ENCODE data around the gene SURF6.

SURF6 gene

GRCh38 chr9:133372144-133372543, 36.2 kb upstream of the SURF6 start:
- Mint-ChIP-seq H3K36me3 (peaks cover 11% of the 10 kb centered on the region), H3K27ac (peak overlapping the region; percentile 83)

GRCh38 chr9:133371261-133371711, 35.3 kb upstream of the SURF6 start:
- Mint-ChIP-seq H3K4me3 (peak overlapping the region; percentile 88), H3K36me3 (peaks cover 11% of the 10 kb centered on the region), H3K27me3 (no peaks in the 10 kb centered on the region), H3K27ac (peak overlapping the region; percentile 59), H3K4me1 (peaks cover 58% of the 10 kb centered on the region), H3K9me3 (no peaks in the 10 kb centered on the region)

More at GRCh38 chr9:133372144-133372543, 36.2 kb upstream of the SURF6 start:
- Mint-ChIP-seq H3K4me1 (peaks cover 58% of the 10 kb centered on the region), H3K4me3 (peak overlapping the region; percentile 88), H3K27me3 (no peaks in the 10 kb centered on the region), H3K9me3 (no peaks in the 10 kb centered on the region)

DNA sequence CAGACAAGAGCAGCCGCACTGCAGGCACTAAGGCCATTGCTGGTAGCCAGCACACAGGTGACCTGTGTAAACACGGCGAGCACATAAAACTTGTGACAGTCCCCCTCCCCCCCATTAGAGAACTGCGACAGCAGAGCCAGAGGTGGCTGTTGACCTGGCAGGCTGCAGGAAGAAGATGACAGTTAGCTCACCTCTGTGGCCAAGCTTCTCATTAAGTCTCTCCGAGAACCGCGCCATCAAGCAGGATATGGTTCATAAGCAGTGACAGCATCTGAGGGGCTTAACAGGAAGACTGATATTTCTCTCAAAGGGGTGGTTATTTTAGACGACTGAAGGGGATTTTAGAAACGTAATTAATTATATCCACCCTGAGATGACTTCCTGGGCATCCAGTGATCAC, 34.7 kb upstream of the SURF6 start:
- H3K36me3 Mint-ChIP-seq = peaks cover 15% of the 10 kb centered on the region

DNA sequence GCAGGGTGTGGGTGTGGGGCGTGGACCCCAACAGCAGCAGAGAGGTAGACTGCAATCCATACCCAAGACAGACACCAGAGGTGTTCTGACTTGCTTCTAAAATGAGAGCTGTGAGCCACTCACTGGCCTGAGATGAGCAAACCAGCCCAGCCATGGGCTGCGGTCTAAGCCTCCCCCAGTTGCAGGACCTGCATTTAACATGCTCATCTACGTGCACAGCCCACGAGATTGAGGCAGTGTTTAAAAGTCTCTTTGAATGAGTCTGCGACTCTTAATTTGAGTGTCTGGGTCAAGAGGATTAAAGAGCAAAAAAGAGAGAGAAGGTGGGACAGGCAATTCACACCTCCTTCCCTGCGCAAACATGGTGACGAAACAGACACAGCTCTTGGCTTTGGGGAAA, 33.9 kb upstream of the SURF6 start:
- peak overlapping the region; percentile 87 for H3K27ac Mint-ChIP-seq
- H3K9me3 Mint-ChIP-seq = no peaks in the 10 kb centered on the region
- H3K27me3 Mint-ChIP-seq = no peaks in the 10 kb centered on the region
- H3K4me1 Mint-ChIP-seq = peaks cover 62% of the 10 kb centered on the region
- peak overlapping the region; percentile 88 for H3K4me3 Mint-ChIP-seq
- H3K36me3 Mint-ChIP-seq = peaks cover 15% of the 10 kb centered on the region

More for the DNA sequence above, 34.7 kb upstream of the SURF6 start:
- no peaks in the 10 kb centered on the region for H3K27me3 Mint-ChIP-seq
- peak overlapping the region; percentile 88 for H3K4me3 Mint-ChIP-seq
- H3K4me1 Mint-ChIP-seq = peaks cover 64% of the 10 kb centered on the region
- peak overlapping the region; percentile 59 for H3K27ac Mint-ChIP-seq
- no peaks in the 10 kb centered on the region for H3K9me3 Mint-ChIP-seq

- Mint-ChIP-seq H3K27ac (peak overlapping the region; percentile 62), H3K4me1 (peaks cover 57% of the 10 kb centered on the region), H3K4me3 (peak overlapping the region; percentile 88), H3K27me3 (no peaks in the 10 kb centered on the region), H3K9me3 (no peaks in the 10 kb centered on the region), H3K36me3 (peaks cover 12% of the 10 kb centered on the region)
Measured at GRCh38 chr9:133369422-133369821, 33.4 kb upstream of the SURF6 start.

- Mint-ChIP-seq H3K4me3 (peak overlapping the region; percentile 88), H3K4me1 (peaks cover 64% of the 10 kb centered on the region), H3K36me3 (peaks cover 16% of the 10 kb centered on the region), H3K27me3 (no peaks in the 10 kb centered on the region), H3K27ac (peak overlapping the region; percentile 82), H3K9me3 (no peaks in the 10 kb centered on the region)
Measured at GRCh38 chr9:133368249-133368881, 32.4 kb upstream of the SURF6 start.

- peaks cover 18% of the 10 kb centered on the region for H3K36me3 Mint-ChIP-seq
- H3K4me1 Mint-ChIP-seq = peaks cover 64% of the 10 kb centered on the region
- H3K9me3 Mint-ChIP-seq = no peaks in the 10 kb centered on the region
- no peak overlapping the region for H3K4me3 Mint-ChIP-seq
- H3K27ac Mint-ChIP-seq = no peak overlapping the region
- H3K27me3 Mint-ChIP-seq = no peaks in the 10 kb centered on the region
Measured at GRCh38 chr9:133367778-133368177, 31.8 kb upstream of the SURF6 start.

DNA sequence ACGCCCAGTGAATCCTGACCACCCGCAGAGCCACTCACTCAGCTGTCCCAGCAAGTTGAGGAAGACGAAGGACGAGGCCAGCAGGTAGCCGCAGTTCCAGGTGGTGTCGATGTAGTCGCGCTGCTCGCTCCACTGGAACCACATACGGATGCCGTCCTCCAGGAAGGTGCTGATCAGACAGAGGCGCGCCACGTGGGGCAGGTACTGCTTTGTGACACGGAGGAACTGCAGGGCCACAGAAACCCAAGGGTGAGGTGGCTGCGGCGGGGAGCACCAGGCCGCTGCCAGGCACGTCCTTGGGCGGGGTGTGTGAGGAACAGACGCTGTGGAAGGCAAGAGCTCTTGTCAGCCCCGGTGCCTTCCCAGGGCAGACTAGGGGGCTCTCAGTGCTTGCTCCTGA, 31.2 kb upstream of the SURF6 start:
- Mint-ChIP-seq H3K27me3 (no peaks in the 10 kb centered on the region), H3K36me3 (peaks cover 18% of the 10 kb centered on the region)

DNA sequence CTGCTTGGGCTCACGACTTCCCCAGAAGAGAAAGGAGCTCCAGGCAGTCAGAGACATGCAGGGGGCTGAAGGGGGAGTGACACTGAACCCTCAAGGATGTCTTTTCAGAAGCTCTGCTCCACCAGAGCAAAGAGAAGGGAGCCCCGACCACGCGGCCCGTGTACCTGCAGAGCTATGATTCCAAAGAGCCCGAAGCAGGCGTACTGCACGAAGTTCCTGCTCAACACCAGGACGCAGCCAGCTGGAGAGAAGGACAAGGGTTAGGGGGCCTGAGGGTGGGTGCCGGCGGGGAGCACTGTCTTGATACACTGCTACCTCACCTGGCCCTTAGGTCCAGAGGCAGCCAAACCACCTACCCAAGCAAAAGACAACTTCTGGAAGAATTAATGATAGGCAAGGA, 30.4 kb upstream of the SURF6 start:
- Mint-ChIP-seq H3K27ac (no peak overlapping the region), H3K36me3 (peaks cover 23% of the 10 kb centered on the region), H3K27me3 (no peaks in the 10 kb centered on the region), H3K4me3 (no peak overlapping the region), H3K4me1 (peaks cover 50% of the 10 kb centered on the region), H3K9me3 (no peaks in the 10 kb centered on the region)

More for the DNA sequence above, 31.2 kb upstream of the SURF6 start:
- peaks cover 58% of the 10 kb centered on the region for H3K4me1 Mint-ChIP-seq
- no peak overlapping the region for H3K27ac Mint-ChIP-seq
- no peak overlapping the region for H3K4me3 Mint-ChIP-seq
- H3K9me3 Mint-ChIP-seq = no peaks in the 10 kb centered on the region

GRCh38 chr9:133362359-133363044, 26.5 kb upstream of the SURF6 start:
- Mint-ChIP-seq H3K27ac (no peak overlapping the region), H3K4me1 (peaks cover 43% of the 10 kb centered on the region), H3K4me3 (no peak overlapping the region)

DNA sequence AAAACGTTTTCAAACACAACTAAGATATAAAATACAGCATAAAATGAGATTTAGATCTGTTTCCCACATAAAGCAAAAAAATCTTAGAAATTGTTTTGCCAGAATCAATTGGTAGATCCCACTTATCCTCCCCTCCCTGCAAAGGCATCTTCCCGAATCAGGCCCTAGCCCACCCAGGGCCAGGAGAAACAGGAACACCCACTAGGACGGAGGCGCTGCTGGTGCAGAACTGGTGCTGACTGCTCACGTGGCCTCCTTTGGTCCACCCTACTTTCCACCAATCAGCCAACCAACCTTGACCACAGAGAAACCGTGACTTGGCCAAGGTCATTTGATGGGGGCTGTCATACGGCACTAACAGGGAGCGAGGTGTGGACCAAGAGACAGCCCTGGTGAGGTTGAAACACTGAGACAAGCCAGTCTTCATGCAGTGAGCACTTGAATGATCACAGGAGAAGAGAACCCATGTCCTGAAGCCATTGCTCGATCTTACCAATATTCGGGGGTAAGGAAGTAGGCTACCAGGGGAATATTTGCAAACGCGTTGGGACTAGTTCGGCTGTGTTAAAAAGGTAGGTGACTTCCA, 25.6 kb upstream of the SURF6 start:
- H3K4me3 Mint-ChIP-seq = no peak overlapping the region
- H3K36me3 Mint-ChIP-seq = peaks cover 20% of the 10 kb centered on the region
- H3K4me1 Mint-ChIP-seq = peaks cover 49% of the 10 kb centered on the region
- no peaks in the 10 kb centered on the region for H3K27me3 Mint-ChIP-seq
- H3K9me3 Mint-ChIP-seq = no peaks in the 10 kb centered on the region
- peak overlapping the region; percentile 41 for H3K27ac Mint-ChIP-seq

More at GRCh38 chr9:133362359-133363044, 26.5 kb upstream of the SURF6 start:
- Mint-ChIP-seq H3K27me3 (no peaks in the 10 kb centered on the region), H3K9me3 (no peaks in the 10 kb centered on the region), H3K36me3 (peaks cover 20% of the 10 kb centered on the region)

GRCh38 chr9:133360400-133361393, 24.7 kb upstream of the SURF6 start:
- H3K27me3 Mint-ChIP-seq = no peaks in the 10 kb centered on the region
- H3K27ac Mint-ChIP-seq = peak overlapping the region; percentile 65
- peaks cover 16% of the 10 kb centered on the region for H3K36me3 Mint-ChIP-seq
- no peaks in the 10 kb centered on the region for H3K9me3 Mint-ChIP-seq
- peaks cover 44% of the 10 kb centered on the region for H3K4me1 Mint-ChIP-seq
- H3K4me3 Mint-ChIP-seq = no peak overlapping the region

- H3K36me3 Mint-ChIP-seq = peaks cover 16% of the 10 kb centered on the region
- no peak overlapping the region for H3K27ac Mint-ChIP-seq
- no peaks in the 10 kb centered on the region for H3K9me3 Mint-ChIP-seq
- no peaks in the 10 kb centered on the region for H3K27me3 Mint-ChIP-seq
- no peak overlapping the region for H3K4me3 Mint-ChIP-seq
- H3K4me1 Mint-ChIP-seq = peaks cover 46% of the 10 kb centered on the region
Measured at GRCh38 chr9:133359399-133360175, 23.6 kb upstream of the SURF6 start.

DNA sequence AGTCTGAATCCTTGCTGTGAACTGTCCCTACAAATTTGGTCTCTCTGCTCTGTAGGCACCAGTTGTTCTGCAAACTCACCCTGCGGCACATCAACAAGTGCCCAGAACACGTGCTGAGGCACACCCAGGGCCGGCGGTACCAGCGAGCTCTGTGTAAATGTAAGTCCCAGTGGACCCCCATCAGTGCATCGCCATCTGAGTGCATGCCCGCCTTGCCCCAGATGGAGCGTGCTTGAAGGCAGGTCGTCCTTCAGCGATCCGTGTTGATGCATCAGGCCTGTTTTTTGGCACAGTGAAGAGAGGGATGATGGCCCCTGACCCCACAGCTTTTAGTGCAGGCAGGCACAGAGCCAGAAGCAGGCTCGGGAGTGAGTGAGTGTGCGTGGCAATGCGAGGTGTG, 21.7 kb upstream of the SURF6 start:
- peaks cover 48% of the 10 kb centered on the region for H3K4me1 Mint-ChIP-seq
- no peaks in the 10 kb centered on the region for H3K9me3 Mint-ChIP-seq
- H3K27me3 Mint-ChIP-seq = no peaks in the 10 kb centered on the region
- H3K4me3 Mint-ChIP-seq = peak overlapping the region; percentile 79
- peak overlapping the region; percentile 79 for H3K27ac Mint-ChIP-seq
- H3K36me3 Mint-ChIP-seq = peaks cover 12% of the 10 kb centered on the region
